HG03196 (cell line): ENCODE data around the gene CPLX1.

Experiments used
- ATAC-seq: cut with Tn5 transposase; IDR thresholded peaks from one replicate; pipeline ENCODE4 v1.9.1; 2021; ENCODE audit not compliant: unreplicated experiment

CPLX1 gene

DNA sequence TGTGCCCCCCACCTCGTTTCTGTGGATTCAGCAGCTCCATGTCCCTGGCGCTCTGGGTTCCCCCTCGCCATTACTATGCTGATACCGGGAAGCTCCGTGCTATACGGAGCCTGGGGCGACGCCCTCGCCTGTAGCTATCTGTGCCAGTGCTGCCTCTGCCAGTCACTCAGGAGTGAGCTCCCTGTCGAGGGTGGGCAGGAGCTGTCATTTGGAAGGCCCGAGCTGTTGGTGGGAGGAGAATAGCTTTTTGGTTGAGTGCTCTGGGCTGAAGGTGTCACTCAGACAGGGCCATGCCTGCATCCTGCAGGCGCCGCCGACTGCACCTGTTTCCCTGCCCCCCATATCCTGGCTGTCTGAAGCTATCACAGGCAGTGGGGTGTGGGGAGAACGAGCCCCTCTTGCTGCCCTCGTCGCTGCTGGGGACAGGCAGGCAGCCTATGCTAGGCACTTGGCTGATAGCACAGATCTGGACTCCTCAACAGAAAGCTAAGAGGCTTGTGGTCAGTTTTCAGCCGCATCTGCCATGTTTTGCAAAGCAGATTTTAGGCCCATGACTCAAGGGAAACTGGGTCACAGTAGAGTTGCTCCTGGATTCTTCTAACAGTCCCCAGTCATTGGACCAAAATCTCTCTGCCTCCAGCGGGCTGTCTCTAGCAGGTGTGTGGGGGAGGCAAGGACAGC lies 31.8 kb downstream of the CPLX1 start:
- no peak for ATAC-seq

- ATAC-seq: no peak
Observed at GRCh38 chr4:793093-793861, 32.7 kb downstream of the CPLX1 start.

- no peak for ATAC-seq
Observed at GRCh38 chr4:792626-793092, 33.3 kb downstream of the CPLX1 start.

DNA sequence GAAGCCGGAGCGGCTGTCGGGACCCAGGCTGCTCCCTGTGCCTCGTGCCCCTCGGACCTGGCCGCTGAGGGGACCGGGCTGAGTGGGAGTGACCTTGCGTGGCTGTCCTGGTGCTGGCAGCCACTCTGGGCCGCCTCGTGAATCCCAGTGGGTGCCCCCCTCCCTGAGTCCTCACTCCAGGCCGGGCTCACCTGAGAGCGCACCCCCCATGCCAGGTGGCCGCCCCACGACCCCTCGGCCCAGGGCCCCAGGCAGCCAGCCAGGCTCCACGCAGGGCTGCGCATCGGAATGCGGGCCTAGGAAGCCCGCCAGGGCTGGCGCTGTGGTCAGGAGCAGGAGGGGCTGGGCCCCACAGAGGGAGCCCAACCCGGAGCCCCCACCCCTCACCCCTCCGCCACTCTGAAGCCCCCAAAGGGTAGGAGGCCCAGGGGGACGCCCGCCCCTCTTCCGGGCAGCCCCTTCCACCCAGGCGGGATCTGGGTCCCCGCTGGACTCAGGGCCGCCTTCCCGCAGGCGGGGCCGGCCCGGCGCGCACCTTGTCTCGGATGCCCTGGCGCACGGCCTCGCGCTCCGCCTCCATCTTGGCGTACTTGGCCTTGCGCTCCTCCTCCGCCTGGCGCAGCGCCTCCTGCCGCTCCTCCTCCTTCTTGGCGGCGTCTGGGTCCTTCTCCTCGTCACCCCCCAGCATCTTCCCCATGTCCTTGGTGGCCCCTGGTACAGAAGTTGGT lies 33.9 kb downstream of the CPLX1 start:
- ATAC-seq: no peak

DNA sequence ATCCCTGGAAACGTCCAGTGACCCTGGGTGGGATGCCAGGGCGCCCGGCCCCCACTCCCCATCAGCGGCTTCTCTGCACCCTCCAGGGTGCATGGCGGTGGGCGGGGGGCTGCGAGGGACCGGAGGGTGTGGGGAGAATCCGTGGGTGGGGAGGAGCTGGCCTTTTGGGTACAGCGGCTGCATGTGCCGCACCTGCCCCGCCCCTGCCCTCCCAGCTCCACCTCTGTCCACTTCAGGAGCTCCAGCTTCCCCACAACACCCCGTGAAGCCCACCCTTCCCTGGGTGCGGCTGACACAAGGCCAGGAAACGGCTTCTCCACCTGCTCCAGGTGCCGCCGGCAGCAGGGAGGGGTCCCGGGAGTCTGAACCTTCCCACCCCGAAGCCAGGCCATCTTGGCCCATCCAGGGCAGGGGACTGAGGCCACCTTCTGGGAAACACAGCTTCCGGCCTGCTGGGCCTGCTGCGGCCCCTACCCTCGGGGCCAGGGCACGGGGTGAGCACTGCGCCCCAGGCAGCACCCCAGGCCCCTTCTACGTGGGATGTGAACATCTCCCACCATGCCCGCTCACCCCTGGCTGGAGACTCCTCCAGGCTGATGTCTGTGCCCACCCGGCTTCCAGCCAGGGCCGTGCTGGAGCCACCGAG lies 34.6 kb downstream of the CPLX1 start:
- ATAC-seq: no peak

DNA sequence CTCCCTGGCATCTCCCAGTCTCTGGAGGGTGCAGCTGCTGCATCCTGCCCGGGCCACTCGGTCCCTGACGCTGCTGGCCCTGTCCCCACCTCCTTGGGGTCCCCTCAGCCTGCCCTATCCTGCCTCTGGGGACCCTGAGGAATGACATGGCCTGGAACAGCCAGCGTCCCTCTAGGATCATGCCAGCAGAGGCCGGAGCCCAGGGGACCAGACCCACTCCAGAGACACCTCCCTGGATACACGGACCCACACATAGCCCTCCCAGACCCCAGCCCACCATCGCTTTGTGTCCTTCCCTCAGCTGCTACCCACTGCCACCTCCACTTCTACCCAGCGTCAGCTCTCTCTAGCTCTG lies 35.5 kb downstream of the CPLX1 start:
- no peak for ATAC-seq

DNA sequence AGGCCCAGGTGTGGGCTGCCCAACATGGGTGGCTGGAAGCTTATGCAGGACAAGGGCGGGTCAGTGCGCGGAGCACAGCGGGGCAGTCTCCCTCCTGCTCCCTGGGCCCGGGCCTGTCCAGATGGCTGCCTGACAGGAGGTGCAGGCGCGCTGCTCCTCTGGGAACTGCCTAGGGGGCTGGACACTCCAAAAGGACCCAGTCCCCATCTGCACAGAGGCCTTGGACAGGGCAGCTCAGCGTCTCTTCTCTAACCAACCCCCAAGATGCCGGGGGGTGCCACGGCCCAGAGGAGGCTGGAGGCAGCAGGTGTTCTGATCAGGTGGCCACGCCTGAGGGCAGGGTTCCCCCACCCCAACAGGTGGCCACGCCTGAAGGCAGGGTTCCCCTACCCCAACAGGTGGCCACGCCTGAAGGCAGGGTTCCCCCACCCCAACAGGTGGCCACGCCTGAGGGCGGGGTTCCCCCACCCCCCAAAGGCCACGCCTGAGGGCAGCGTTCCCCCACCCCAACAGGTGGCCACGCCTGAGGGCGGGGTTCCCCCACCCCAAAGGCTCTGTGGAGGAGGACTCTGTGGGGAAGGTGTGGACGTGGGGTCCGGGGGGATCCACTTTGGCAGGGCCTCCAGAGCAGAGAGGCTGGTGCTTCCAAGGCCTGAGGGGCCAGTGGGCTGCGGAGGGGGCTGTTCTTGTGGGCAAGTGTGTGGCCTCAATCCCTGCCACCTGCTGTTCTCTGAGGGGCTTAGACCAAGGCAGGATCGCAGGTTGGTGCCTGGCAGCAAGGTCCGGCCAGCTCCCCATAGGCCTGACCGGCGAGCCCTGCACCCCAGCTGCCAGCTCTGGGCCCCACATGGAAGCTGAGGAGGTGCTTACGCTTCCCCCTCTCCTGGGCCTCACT lies 36.1 kb downstream of the CPLX1 start:
- no peak for ATAC-seq

GRCh38 chr4:788636-789297 lies 37.2 kb downstream of the CPLX1 start:
- ATAC-seq: no peak

- no peak for ATAC-seq
Observed at GRCh38 chr4:788006-788635, 37.8 kb downstream of the CPLX1 start.

DNA sequence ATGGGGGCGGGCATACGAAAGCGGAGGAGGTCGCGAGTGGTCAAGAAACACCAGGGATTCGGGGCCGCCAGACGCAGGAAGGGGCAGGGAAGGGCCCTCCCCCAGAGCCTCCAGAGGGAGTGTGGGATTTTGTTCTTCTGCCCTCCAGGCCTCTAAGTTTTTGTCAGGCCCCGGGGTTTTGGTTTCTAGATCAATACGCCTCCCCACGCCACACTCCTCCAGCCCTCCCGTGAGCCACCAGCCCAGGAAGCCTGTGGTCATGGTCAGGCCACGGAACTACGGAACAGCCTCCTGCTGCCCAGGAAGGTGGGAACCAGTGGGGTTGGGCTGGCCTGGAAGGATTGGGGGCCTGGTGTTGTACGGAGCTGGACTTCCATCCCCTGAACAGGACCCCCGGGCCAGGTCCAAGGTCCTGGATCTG lies 38.4 kb downstream of the CPLX1 start:
- no peak for ATAC-seq

GRCh38 chr4:786861-787300 lies 39.0 kb downstream of the CPLX1 start:
- ATAC-seq: no peak

- ATAC-seq: no peak
Observed at GRCh38 chr4:786074-786741, 39.7 kb downstream of the CPLX1 start.

GRCh38 chr4:785332-786073 lies 40.4 kb downstream of the CPLX1 start:
- ATAC-seq: no peak

- ATAC-seq: no peak
Observed at GRCh38 chr4:784401-785331, 41.3 kb downstream of the CPLX1 start.

GRCh38 chr4:781493-782216 lies 44.3 kb downstream of the CPLX1 start:
- peak; percentile 95 for ATAC-seq

DNA sequence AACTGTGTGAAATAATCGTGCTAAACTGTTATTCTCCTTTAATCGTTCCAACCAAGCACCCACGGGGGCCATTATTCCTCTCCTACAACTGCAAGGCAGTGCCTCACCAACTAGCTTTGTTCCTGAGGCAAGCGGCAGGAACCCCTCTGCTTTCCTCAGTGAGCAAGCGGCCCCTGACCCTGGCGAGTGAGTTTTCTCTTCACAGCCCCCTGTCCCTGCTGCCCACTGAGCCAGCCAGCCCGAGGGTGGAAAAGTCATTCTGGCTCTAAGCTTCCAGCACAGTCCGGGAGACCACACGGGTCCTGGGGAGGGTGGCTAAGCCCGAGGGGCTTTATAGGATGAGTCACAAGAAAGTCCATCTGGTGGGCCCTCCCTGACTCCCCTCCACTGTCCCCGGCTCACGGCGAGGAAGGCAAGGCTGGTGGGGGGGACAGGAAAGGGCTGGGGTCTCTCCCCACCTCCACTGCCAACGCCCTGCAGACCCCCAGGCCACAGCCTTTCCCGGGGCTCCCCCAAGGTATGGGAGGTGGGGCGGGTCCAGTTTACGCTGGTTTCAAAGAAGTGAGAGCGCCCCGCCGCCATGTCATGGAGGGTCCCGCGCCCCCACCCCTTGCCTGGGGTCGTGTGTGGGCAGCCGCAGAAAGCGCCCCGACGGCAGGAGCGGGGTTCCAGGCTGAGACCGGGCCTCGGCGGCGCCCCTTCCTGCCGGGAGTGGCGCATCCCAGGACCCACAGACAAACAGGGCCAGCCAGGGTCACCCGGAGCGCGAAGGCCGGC lies 45.0 kb downstream of the CPLX1 start:
- peak; percentile 2 for ATAC-seq
